GM12801 (cell line): ENCODE results near the gene NPHP4.

ENCODE experiments used
- CTCF ChIP-seq: IDR thresholded peaks from one replicate; pipeline ENCODE4 v1.5.1; 2011; ENCODE audit warnings: control low read depth; ENCODE audit not compliant: insufficient read length; ENCODE audit errors: extremely low read depth

The NPHP4 gene

GRCh38 chr1:5961601-5962000, 30.6 kb downstream of the NPHP4 start:
- no peak for TF ChIP-seq CTCF

GRCh38 chr1:5960336-5960735, 31.9 kb downstream of the NPHP4 start:
- TF ChIP-seq CTCF: no peak

GRCh38 chr1:5959667-5960230, 32.5 kb downstream of the NPHP4 start:
- no peak for TF ChIP-seq CTCF

- TF ChIP-seq CTCF: no peak
Observed at GRCh38 chr1:5959087-5959486, 33.1 kb downstream of the NPHP4 start.

- no peak for TF ChIP-seq CTCF
Observed at GRCh38 chr1:5956022-5956830, 36.0 kb downstream of the NPHP4 start.

GRCh38 chr1:5955479-5955977, 36.7 kb downstream of the NPHP4 start:
- TF ChIP-seq CTCF: no peak

- no peak for TF ChIP-seq CTCF
Observed at GRCh38 chr1:5954964-5955363, 37.3 kb downstream of the NPHP4 start.
